ENCODE results near the gene XAGE3. TPM values are rescaled to one million over a fixed set of nuclear protein-coding genes. Genes with fewer than 3 reads are reported as not detected.
A peak's percentile ranks its signal among the peaks of the same experiment; 100 is the strongest.
"Not testable (repeated sequence)": the region's sequence is repeated elsewhere in the genome, so short reads cannot be mapped to it uniquely, and the experiment has no call there.

Gene XAGE3
- total RNA-seq, 1 experiment from 2014 or later, result 3.9 TPM

DNA sequence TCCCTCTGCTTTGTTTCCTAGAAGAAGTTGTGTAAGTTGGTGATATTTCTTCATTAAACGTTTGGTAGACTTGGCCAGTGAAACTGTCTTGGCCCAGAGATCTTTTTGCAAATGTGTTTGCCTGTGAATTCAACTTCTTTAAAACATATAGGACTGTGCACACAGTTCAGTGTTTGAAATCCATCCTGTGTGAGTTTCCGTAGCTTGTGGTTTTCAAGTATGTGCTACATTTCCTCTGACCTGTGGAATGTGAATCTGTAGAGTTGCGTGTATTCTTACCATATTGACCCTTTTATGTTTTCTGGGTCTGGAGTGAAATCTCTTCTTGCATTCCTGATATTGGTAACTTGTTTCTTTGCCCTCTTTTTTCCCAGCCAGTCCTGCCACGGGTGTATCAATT is 38.2 kb upstream of the XAGE3 start:
- H3K4me1 ChIP-seq; CTCF ChIA-PET; POLR2A ChIA-PET; H3K36me3 ChIP-seq (ENCODE audit: control insufficient read depth, insufficient read depth, low read length); H3K4me3 ChIP-seq (ENCODE audit: low read depth, low read length); H3K9me3 ChIP-seq; DNase-seq; BruUV-seq (replicated peaks); H3K27ac Mint-ChIP-seq (ENCODE audit: unreplicated experiment); H3K9me3 Mint-ChIP-seq (ENCODE audit: unreplicated experiment); H3K36me3 Mint-ChIP-seq (ENCODE audit: insufficient read depth, unreplicated experiment); H3K27me3 ChIP-seq (replicated peaks; ENCODE audit: control insufficient read depth, insufficient read depth, low read length); intact Hi-C loops (cut with micrococcal nuclease; ENCODE audit: unreplicated experiment); H3K4me1 Mint-ChIP-seq (ENCODE audit: low read depth, unreplicated experiment); H3K27me3 Mint-ChIP-seq (ENCODE audit: insufficient read depth, unreplicated experiment); H3K4me3 Mint-ChIP-seq (ENCODE audit: unreplicated experiment): not testable (repeated sequence)

DNA sequence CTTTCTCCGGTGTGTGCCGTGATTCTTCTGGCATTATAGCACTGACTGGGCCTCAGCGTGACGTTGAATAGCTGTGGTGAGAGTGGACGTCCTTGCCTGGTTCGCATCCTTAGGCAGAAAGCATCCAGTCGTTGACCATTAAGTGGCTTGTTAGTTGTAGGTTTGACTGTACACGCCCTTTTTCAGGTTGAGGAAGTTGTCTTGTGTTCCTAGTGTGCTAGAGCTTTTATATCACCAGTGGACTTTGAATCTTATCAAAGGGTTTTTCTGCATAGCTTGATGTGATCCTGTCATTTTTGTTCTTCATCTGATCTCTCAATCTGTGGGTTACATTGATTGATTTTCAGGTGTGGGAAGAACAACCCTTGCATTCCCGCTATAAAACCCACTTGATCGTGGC is 37.6 kb upstream of the XAGE3 start:
- BruUV-seq (replicated peaks); H3K27me3 Mint-ChIP-seq (ENCODE audit: insufficient read depth, unreplicated experiment); CTCF ChIA-PET; H3K27ac Mint-ChIP-seq (ENCODE audit: unreplicated experiment); H3K4me1 ChIP-seq; H3K9me3 Mint-ChIP-seq (ENCODE audit: unreplicated experiment); H3K9me3 ChIP-seq; H3K36me3 ChIP-seq (ENCODE audit: control insufficient read depth, insufficient read depth, low read length); H3K27me3 ChIP-seq (replicated peaks; ENCODE audit: control insufficient read depth, insufficient read depth, low read length); H3K36me3 Mint-ChIP-seq (ENCODE audit: insufficient read depth, unreplicated experiment); intact Hi-C loops (cut with micrococcal nuclease; ENCODE audit: unreplicated experiment); H3K4me1 Mint-ChIP-seq (ENCODE audit: low read depth, unreplicated experiment); POLR2A ChIA-PET; H3K4me3 Mint-ChIP-seq (ENCODE audit: unreplicated experiment); H3K4me3 ChIP-seq (ENCODE audit: low read depth, low read length); DNase-seq: not testable (repeated sequence)

DNA sequence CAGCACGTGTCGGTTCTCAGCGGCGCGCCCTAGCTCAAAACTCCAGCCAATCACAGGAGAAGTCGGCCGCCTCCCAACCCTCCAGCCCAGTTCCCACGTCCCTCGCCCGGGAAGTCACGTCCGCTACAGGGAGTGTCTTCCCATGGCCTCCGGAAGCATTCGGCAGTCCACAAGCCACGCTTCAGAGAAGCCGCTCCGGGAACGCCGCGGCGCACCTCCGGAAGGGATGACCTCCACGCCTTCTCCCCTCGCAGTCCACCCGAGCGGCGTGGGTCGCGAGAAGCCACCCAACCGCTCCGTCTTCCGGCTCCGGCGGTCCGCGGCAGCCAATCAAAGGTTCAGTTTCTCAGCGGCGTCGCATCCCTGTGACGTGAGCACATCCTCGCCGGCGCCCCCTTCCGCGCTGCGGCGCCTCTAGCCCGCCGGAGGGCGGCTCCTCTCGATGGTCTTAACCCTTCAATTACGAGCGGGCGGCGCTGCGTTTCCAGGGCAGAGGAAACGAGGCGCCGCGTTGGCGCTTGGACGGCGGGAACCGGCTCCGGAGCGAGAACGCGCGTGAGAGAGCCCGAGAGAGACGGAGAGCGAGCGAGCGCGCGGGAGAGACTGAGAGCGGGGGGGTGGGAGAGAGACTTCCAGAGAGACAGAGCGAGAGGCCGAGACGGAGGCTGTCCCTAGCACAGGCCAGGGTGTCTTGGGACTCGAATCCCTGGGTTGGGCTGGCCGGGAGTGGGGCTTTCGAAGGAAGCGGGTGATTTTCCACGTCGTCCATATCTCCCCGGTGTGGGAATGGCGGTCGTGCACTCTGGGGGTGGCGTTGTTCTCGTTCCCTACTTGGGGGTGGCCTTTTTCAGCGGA is 29.2 kb upstream of the XAGE3 start, which contains the start of gene FAM156B:
FAM156B (plus strand) TSS at position 476 of the 855 bp plus-strand sequence. CDS start 9,896 bp downstream, outside the sequence.
- H3K4me3 ChIP-seq (ENCODE audit: low read depth, low read length); H3K9me3 ChIP-seq; H3K27ac Mint-ChIP-seq (ENCODE audit: unreplicated experiment); H3K27me3 Mint-ChIP-seq (ENCODE audit: insufficient read depth, unreplicated experiment); H3K36me3 Mint-ChIP-seq (ENCODE audit: insufficient read depth, unreplicated experiment); DNase-seq; intact Hi-C loops (cut with micrococcal nuclease; ENCODE audit: unreplicated experiment); POLR2A ChIA-PET; H3K4me1 ChIP-seq; H3K4me3 Mint-ChIP-seq (ENCODE audit: unreplicated experiment); H3K36me3 ChIP-seq (ENCODE audit: control insufficient read depth, insufficient read depth, low read length); H3K9me3 Mint-ChIP-seq (ENCODE audit: unreplicated experiment); H3K27me3 ChIP-seq (replicated peaks; ENCODE audit: control insufficient read depth, insufficient read depth, low read length); BruUV-seq (replicated peaks); H3K4me1 Mint-ChIP-seq (ENCODE audit: low read depth, unreplicated experiment); CTCF ChIA-PET: not testable (repeated sequence)

DNA sequence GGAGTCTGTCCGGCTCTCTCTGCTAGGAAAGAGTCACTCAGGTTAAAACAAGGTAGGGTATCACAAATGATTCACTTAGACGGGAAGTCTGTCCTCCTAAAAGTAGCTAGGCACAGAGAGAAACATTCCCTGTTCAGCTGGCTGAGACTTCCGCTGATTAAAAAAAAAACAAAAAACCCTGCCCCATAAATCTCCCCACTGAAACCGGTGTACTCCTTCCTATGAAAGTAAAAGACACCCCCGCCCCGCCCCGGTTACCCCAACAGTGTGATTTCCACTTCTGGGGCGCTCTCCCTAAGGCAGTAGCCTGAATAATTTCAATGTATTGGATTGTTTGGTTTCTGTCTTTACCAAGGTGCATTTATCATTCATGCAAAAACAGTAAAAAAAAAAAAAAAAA is 28.6 kb upstream of the XAGE3 start:
- POLR2A ChIA-PET; intact Hi-C loops (cut with micrococcal nuclease; ENCODE audit: unreplicated experiment); CTCF ChIA-PET; H3K9me3 Mint-ChIP-seq (ENCODE audit: unreplicated experiment); H3K27me3 ChIP-seq (replicated peaks; ENCODE audit: control insufficient read depth, insufficient read depth, low read length); DNase-seq; H3K36me3 Mint-ChIP-seq (ENCODE audit: insufficient read depth, unreplicated experiment); H3K27ac Mint-ChIP-seq (ENCODE audit: unreplicated experiment); H3K4me1 Mint-ChIP-seq (ENCODE audit: low read depth, unreplicated experiment); H3K9me3 ChIP-seq; H3K4me1 ChIP-seq; H3K27me3 Mint-ChIP-seq (ENCODE audit: insufficient read depth, unreplicated experiment); H3K4me3 ChIP-seq (ENCODE audit: low read depth, low read length); H3K4me3 Mint-ChIP-seq (ENCODE audit: unreplicated experiment); H3K36me3 ChIP-seq (ENCODE audit: control insufficient read depth, insufficient read depth, low read length): not testable (repeated sequence)
- BruUV-seq (replicated peaks), result TSS peak; percentile 91

DNA sequence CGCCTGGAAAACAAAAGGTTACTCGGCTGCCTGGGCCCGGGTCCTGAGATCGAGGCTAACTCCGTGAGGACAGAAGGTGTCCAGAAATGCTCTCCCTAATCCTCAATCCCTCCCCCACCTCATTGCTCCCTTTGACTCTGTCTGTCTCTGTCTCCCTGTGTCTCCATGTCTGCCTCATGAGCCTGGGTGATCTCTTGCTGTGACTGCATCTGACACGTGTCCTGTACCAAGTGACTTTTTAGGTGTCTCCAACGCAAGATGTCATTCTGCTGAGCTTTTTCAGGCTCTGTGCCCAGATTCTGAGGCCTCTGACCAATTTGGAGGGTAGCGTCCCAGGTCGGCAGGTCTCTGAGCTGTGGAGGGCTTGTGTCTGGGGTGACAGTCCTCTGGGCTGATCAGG is 20.2 kb upstream of the XAGE3 start:
- H3K36me3 ChIP-seq (ENCODE audit: control insufficient read depth, insufficient read depth, low read length); H3K27ac Mint-ChIP-seq (ENCODE audit: unreplicated experiment); H3K36me3 Mint-ChIP-seq (ENCODE audit: insufficient read depth, unreplicated experiment); H3K9me3 Mint-ChIP-seq (ENCODE audit: unreplicated experiment); BruUV-seq (replicated peaks); H3K4me3 ChIP-seq (ENCODE audit: low read depth, low read length); CTCF ChIA-PET; H3K27me3 Mint-ChIP-seq (ENCODE audit: insufficient read depth, unreplicated experiment); H3K9me3 ChIP-seq; H3K4me3 Mint-ChIP-seq (ENCODE audit: unreplicated experiment); H3K4me1 Mint-ChIP-seq (ENCODE audit: low read depth, unreplicated experiment); intact Hi-C loops (cut with micrococcal nuclease; ENCODE audit: unreplicated experiment); H3K4me1 ChIP-seq; POLR2A ChIA-PET; H3K27me3 ChIP-seq (replicated peaks; ENCODE audit: control insufficient read depth, insufficient read depth, low read length); DNase-seq: not testable (repeated sequence)

DNA sequence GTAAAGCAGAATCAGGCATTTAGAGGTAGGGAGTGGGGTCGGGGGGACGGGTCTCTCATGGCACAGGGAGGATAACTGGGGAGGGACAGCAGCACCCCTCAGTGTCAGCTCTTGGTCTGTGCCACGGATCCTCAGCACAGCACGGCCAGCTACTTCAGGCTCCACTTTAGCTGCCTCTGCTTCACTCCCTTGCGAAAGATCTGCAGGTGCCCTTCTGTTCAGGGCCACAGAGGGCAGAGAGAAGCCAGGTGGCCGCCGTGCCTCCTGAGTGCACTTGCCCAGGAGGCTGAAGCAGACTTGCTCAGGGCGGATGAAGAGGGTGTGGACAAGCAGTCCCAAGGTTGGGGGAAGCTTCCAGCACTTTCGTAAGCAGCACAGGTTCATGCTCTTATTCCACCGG is 19.6 kb upstream of the XAGE3 start:
- H3K27ac Mint-ChIP-seq (ENCODE audit: unreplicated experiment); H3K27me3 ChIP-seq (replicated peaks; ENCODE audit: control insufficient read depth, insufficient read depth, low read length); BruUV-seq (replicated peaks); POLR2A ChIA-PET; H3K36me3 Mint-ChIP-seq (ENCODE audit: insufficient read depth, unreplicated experiment); H3K4me1 Mint-ChIP-seq (ENCODE audit: low read depth, unreplicated experiment); H3K4me3 Mint-ChIP-seq (ENCODE audit: unreplicated experiment); H3K9me3 ChIP-seq; H3K4me1 ChIP-seq; H3K27me3 Mint-ChIP-seq (ENCODE audit: insufficient read depth, unreplicated experiment); CTCF ChIA-PET; H3K36me3 ChIP-seq (ENCODE audit: control insufficient read depth, insufficient read depth, low read length); DNase-seq; H3K4me3 ChIP-seq (ENCODE audit: low read depth, low read length); H3K9me3 Mint-ChIP-seq (ENCODE audit: unreplicated experiment); intact Hi-C loops (cut with micrococcal nuclease; ENCODE audit: unreplicated experiment): not testable (repeated sequence)

DNA sequence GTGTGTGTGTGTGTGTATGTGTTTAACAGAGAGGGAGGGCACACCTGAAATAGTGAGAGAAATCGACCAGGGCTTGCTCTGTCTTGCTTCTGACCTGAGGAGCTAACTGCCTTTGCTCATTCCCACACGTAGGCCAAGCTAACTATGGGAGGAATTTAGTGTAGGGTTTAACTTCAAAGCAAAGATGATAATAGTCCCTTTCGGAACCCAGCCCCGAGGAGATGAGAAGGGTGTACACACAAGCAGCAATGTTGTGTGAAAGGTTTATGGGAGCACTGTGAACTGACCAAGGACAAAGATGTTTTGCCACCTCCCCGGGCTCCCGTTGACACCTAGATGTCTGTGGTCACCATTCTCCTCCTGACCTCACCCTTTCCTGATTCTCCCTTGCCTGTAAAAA is 8.5 kb upstream of the XAGE3 start:
- H3K27me3 ChIP-seq (replicated peaks; ENCODE audit: control insufficient read depth, insufficient read depth, low read length); intact Hi-C loops (cut with micrococcal nuclease; ENCODE audit: unreplicated experiment); POLR2A ChIA-PET; H3K27me3 Mint-ChIP-seq (ENCODE audit: insufficient read depth, unreplicated experiment); H3K9me3 Mint-ChIP-seq (ENCODE audit: unreplicated experiment); H3K4me1 ChIP-seq; H3K36me3 ChIP-seq (ENCODE audit: control insufficient read depth, insufficient read depth, low read length); H3K4me3 ChIP-seq (ENCODE audit: low read depth, low read length); CTCF ChIA-PET; H3K36me3 Mint-ChIP-seq (ENCODE audit: insufficient read depth, unreplicated experiment); H3K4me1 Mint-ChIP-seq (ENCODE audit: low read depth, unreplicated experiment); H3K9me3 ChIP-seq; BruUV-seq (replicated peaks): not testable (repeated sequence)
- peak overlapping the region; percentile 79 for H3K27ac Mint-ChIP-seq (ENCODE audit: unreplicated experiment)
- peak; percentile 60 to 73 for DNase-seq
- peak overlapping the region; percentile 35 for H3K4me3 Mint-ChIP-seq (ENCODE audit: unreplicated experiment)
